Thyroid gland (tissue), 4 donors: ENCODE measurements around the gene PGLYRP2.

Source experiments
- CTCF ChIP-seq, 6 experiments: fragments of 200-600 bp in 3 of 6; fragments of 450-650 bp in 3 of 6; sonication (generic) in 3 of 6; IDR thresholded peaks; one replicate each; pipeline ENCODE4 v1.5.1; 2016 to 2019; ENCODE audit warnings: antibody characterized with exemption in 6 of 6, mild to moderate bottlenecking in 2 of 6, inconsistent platforms in 1 of 6, moderate library complexity in 1 of 6
- POLR2A ChIP-seq, 2 donors: fragments of 450-650 bp; IDR thresholded peaks; one replicate each; pipeline ENCODE4 v1.6.1; 2017; ENCODE audit warnings: antibody characterized with exemption in 2 of 2, mild to moderate bottlenecking in 2 of 2, moderate library complexity in 1 of 2

GRCh38 chr19:15519433-15519976 is 40.2 kb upstream of the PGLYRP2 start:
- TF ChIP-seq CTCF (IDR thresholded peaks at IDR 0.05) (no peak), POLR2A (IDR thresholded peaks at IDR 0.05) (no peak)
